H9 (cell line): Measurements from ENCODE around the gene CDYL. TPM values are rescaled to one million over a fixed set of nuclear protein-coding genes. Genes with fewer than 3 reads are reported as not detected.

ENCODE experiments used
- DNase-seq: peaks from one replicate; pipeline ENCODE4 v3.0.0-alpha.2; 2017
- H2AFZ ChIP-seq: one replicate; pipeline ENCODE4 v1.6.1; 2013; ENCODE audit warnings: mild to moderate bottlenecking, low read length, control low read depth, moderate library complexity
- H2AK5ac ChIP-seq: 2 replicates; pipeline ENCODE4 v1.6.1; 2013; ENCODE audit warnings: low read length, control low read depth, mixed read lengths; ENCODE audit not compliant: insufficient read length
- H2BK120ac ChIP-seq: one replicate; pipeline ENCODE4 v1.6.1; 2013; ENCODE audit warnings: low read depth, mild to moderate bottlenecking, low read length, control low read depth, inconsistent platforms; ENCODE audit not compliant: poor library complexity, severe bottlenecking
- H2BK12ac ChIP-seq: 2 replicates; pipeline ENCODE4 v1.6.1; 2013; ENCODE audit warnings: low read length, control low read depth, mixed read lengths, low read depth; ENCODE audit not compliant: insufficient read length
- H2BK15ac ChIP-seq: 2 replicates; pipeline ENCODE4 v1.6.1; 2013; ENCODE audit warnings: low read depth, low read length, control low read depth
- H2BK20ac ChIP-seq: one replicate; pipeline ENCODE4 v1.6.1; 2013; ENCODE audit warnings: low read depth, mild to moderate bottlenecking, low read length, control low read depth, inconsistent platforms; ENCODE audit not compliant: poor library complexity, severe bottlenecking
- H2BK5ac ChIP-seq: 2 replicates; pipeline ENCODE4 v1.6.1; 2013; ENCODE audit warnings: low read length, control low read depth, mixed read lengths; ENCODE audit not compliant: insufficient read length
- H3K14ac ChIP-seq: 2 replicates; pipeline ENCODE4 v1.6.1; 2013; ENCODE audit warnings: low read length, control low read depth; ENCODE audit not compliant: insufficient read depth
- H3K18ac ChIP-seq: 2 replicates; pipeline ENCODE4 v1.6.1; 2013; ENCODE audit warnings: low read depth, mild to moderate bottlenecking, mixed read lengths, low read length, control low read depth; ENCODE audit not compliant: insufficient read length
- H3K23ac ChIP-seq: 2 replicates; pipeline ENCODE4 v1.6.1; 2013; ENCODE audit warnings: low read length, control low read depth, mixed read lengths, low read depth; ENCODE audit not compliant: insufficient read length
- H3K23me2 ChIP-seq: 2 replicates; pipeline ENCODE4 v1.6.1; 2013; ENCODE audit warnings: low read depth, mild to moderate bottlenecking, mixed read lengths, low read length, control low read depth; ENCODE audit not compliant: insufficient read length, poor library complexity, severe bottlenecking
- H3K27ac ChIP-seq: 2 replicates; pipeline ENCODE4 v1.5.1; 2013; ENCODE audit warnings: low read length, control low read depth, mixed read lengths, low read depth; ENCODE audit not compliant: insufficient read length
- H3K27me3 ChIP-seq: 2 replicates; pipeline ENCODE4 v1.6.1; 2013; ENCODE audit warnings: low read length, control low read depth, inconsistent platforms; ENCODE audit not compliant: insufficient read depth
- H3K4ac ChIP-seq: 2 replicates; pipeline ENCODE4 v1.6.1; 2013; ENCODE audit warnings: low read depth, mild to moderate bottlenecking, control low read depth, inconsistent platforms, low read length, moderate library complexity
- H3K4me1 ChIP-seq: 2 replicates; pipeline ENCODE4 v1.6.1; 2013; ENCODE audit warnings: low read length, control low read depth, inconsistent platforms; ENCODE audit not compliant: insufficient read depth
- H3K4me2 ChIP-seq: 2 replicates; pipeline ENCODE4 v1.6.1; 2013; ENCODE audit warnings: low read length, control low read depth, mixed read lengths; ENCODE audit not compliant: insufficient read length, insufficient read depth
- H3K56ac ChIP-seq: 2 replicates; pipeline ENCODE4 v1.6.1; 2013; ENCODE audit warnings: low read depth, mild to moderate bottlenecking, mixed read lengths, low read length, control low read depth; ENCODE audit not compliant: insufficient read length
- H3K79me1 ChIP-seq: 2 replicates; pipeline ENCODE4 v1.6.1; 2013; ENCODE audit warnings: low read depth, mild to moderate bottlenecking, moderate library complexity, low read length, control low read depth, inconsistent platforms; ENCODE audit not compliant: insufficient read depth, poor library complexity, severe bottlenecking
- H3K79me2 ChIP-seq: 2 replicates; pipeline ENCODE4 v1.6.1; 2013; ENCODE audit warnings: low read length, control low read depth, inconsistent platforms; ENCODE audit not compliant: insufficient read depth
- H3K9ac ChIP-seq: 2 replicates; pipeline ENCODE4 v1.6.1; 2013; ENCODE audit warnings: low read length, control low read depth, mixed read lengths; ENCODE audit not compliant: insufficient read length; ENCODE audit errors: extremely low read depth
- H3K9me3 ChIP-seq: one replicate; pipeline ENCODE4 v1.6.1; 2013; ENCODE audit warnings: low read depth, low read length, inconsistent platforms; ENCODE audit not compliant: control insufficient read depth
- H3T11ph ChIP-seq: one replicate; pipeline ENCODE4 v1.6.1; 2013; ENCODE audit warnings: mild to moderate bottlenecking, low read length, control low read depth, inconsistent platforms
- H4K20me1 ChIP-seq: one replicate; pipeline ENCODE4 v1.6.1; 2013; ENCODE audit not compliant: control insufficient read depth, insufficient read length, insufficient read depth
- H4K5ac ChIP-seq: 2 replicates; pipeline ENCODE4 v1.6.1; 2013; ENCODE audit warnings: low read depth, mild to moderate bottlenecking, mixed read lengths, low read length, control low read depth; ENCODE audit not compliant: insufficient read length
- H4K8ac ChIP-seq: replicated peaks from 2 replicates; pipeline ENCODE4 v1.6.1; 2013; ENCODE audit warnings: low read length, control low read depth, mixed read lengths, low read depth; ENCODE audit not compliant: insufficient read length
- H4K91ac ChIP-seq: 2 replicates; pipeline ENCODE4 v1.6.1; 2013; ENCODE audit warnings: low read depth, mild to moderate bottlenecking, moderate library complexity, mixed read lengths, low read length, control low read depth; ENCODE audit not compliant: insufficient read length
- H3K27ac Mint-ChIP-seq, 3 experiments: 2 replicates in 2 of 3; 3 replicates in 1 of 3; pipeline ENCODE4 v1.8.0; 2020 to 2021; ENCODE audit warnings: mixed read lengths in 3 of 3, mild to moderate bottlenecking in 1 of 3, moderate library complexity in 1 of 3
- H3K27me3 Mint-ChIP-seq: 2 replicates; pipeline ENCODE4 v1.8.0; 2021; ENCODE audit warnings: low read depth, mild to moderate bottlenecking, moderate library complexity, mixed read lengths
- H3K36me3 Mint-ChIP-seq, 3 experiments: 2 replicates in 2 of 3; 3 replicates in 1 of 3; pipeline ENCODE4 v1.8.0; 2020 to 2021; ENCODE audit warnings: low read depth in 3 of 3, mixed read lengths in 3 of 3; ENCODE audit not compliant: insufficient read depth in 1 of 3
- H3K4me1 Mint-ChIP-seq, 2 experiments: 2 replicates each; pipeline ENCODE4 v1.8.0; 2020; ENCODE audit warnings: mixed read lengths in 2 of 2
- H3K4me3 Mint-ChIP-seq, 2 experiments: 2 replicates in 1 of 2; 3 replicates in 1 of 2; pipeline ENCODE4 v1.8.0; 2020 to 2021; ENCODE audit warnings: mild to moderate bottlenecking in 2 of 2, mixed read lengths in 2 of 2, moderate library complexity in 1 of 2
- H3K9me3 Mint-ChIP-seq, 2 experiments: 2 replicates in 1 of 2; 3 replicates in 1 of 2; pipeline ENCODE4 v1.8.0; 2020; ENCODE audit warnings: mild to moderate bottlenecking in 2 of 2, mixed read lengths in 2 of 2, moderate library complexity in 1 of 2
- WGBS: extraction: QIAGEN DNeasy Blood & Tissue Kit; methylation state at CpG from one replicate; pipeline ENCODE4 v1.1.7; 2013; ENCODE audit warnings: missing lambda C conversion rate, low lambda C conversion rate, mixed read lengths; ENCODE audit not compliant: insufficient read length; ENCODE audit errors: extremely low coverage; 5-methylcytosine and 5-hydroxymethylcytosine counted together
- total RNA-seq: library from RNA; stranded (reverse); gene quantifications from 2 replicates; pipeline ENCODE4 v1.2.1, GENCODE V29; 2021
- TF ChIP-seq, protein P1 (sequence below): fragments of 200-600 bp; sonication (generic); conservative IDR thresholded peaks from 3 replicates; pipeline ENCODE4 v1.8.0; 2021; ENCODE audit warnings: antibody characterized with exemption, mild to moderate bottlenecking

CDYL gene
- total RNA-seq, 1 experiment from 2014 or later: 95.0 TPM

- Histone ChIP-seq H2AFZ (no peak overlapping the region), H3K9ac (no peak overlapping the region), H4K91ac (no peak overlapping the region), H4K8ac (no peak overlapping the region), H3K23ac (no peak overlapping the region), H3K79me2 (peaks cover 44% of the 10 kb centered on the region; the same call in 1 of the 2 replicates), H3K79me1 (no peaks in the 10 kb centered on the region), H2AK5ac (no peak overlapping the region), H3K4me2 (peak overlapping the region; percentile 88), H2BK5ac (no peak overlapping the region), H4K5ac (no peak overlapping the region), H3K18ac (no peak overlapping the region), H3K23me2 (peaks cover 18% of the 10 kb centered on the region), H3K56ac (no peak overlapping the region), H2BK20ac (no peak overlapping the region), H4K20me1 (no peaks in the 10 kb centered on the region), H3K4ac (no peak overlapping the region), H2BK120ac (no peak overlapping the region), H3K27me3 (peaks cover 22% of the 10 kb centered on the region; the same call in 1 of the 2 replicates), H2BK15ac (no peak overlapping the region), H3T11ph (no peak overlapping the region), H3K27ac (no peak overlapping the region), H2BK12ac (no peak overlapping the region), H3K14ac (no peak overlapping the region; the same call in 1 of the 2 replicates), H3K4me1 (peaks cover 6% of the 10 kb centered on the region), H3K9me3 (no peaks in the 10 kb centered on the region)
- Mint-ChIP-seq H3K36me3 (peaks cover 7 to 13% (median 12%) of the 10 kb centered on the region in 3 experiments; a peak in 6 of 7 replicates), H3K27ac (0 out of 7 replicates have a peak overlapping the region, but pooled peaks of 1 of the 3 experiments have one; percentile 24), H3K4me3 (peak overlapping the region; percentile 65 to 87), H3K27me3 (peaks cover 46% of the 10 kb centered on the region), H3K4me1 (peaks cover 45 to 57% of the 10 kb centered on the region in 2 experiments), H3K9me3 (peaks cover 12 to 13% of the 10 kb centered on the region in 2 experiments)
- WGBS: no CpG with 5 or more reads among the region's 107 CpGs
- TF ChIP-seq, protein P1, sequence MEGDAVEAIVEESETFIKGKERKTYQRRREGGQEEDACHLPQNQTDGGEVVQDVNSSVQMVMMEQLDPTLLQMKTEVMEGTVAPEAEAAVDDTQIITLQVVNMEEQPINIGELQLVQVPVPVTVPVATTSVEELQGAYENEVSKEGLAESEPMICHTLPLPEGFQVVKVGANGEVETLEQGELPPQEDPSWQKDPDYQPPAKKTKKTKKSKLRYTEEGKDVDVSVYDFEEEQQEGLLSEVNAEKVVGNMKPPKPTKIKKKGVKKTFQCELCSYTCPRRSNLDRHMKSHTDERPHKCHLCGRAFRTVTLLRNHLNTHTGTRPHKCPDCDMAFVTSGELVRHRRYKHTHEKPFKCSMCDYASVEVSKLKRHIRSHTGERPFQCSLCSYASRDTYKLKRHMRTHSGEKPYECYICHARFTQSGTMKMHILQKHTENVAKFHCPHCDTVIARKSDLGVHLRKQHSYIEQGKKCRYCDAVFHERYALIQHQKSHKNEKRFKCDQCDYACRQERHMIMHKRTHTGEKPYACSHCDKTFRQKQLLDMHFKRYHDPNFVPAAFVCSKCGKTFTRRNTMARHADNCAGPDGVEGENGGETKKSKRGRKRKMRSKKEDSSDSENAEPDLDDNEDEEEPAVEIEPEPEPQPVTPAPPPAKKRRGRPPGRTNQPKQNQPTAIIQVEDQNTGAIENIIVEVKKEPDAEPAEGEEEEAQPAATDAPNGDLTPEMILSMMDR: no peak
- peak; percentile 44 for DNase-seq
Measured at GRCh38 chr6:4776493-4777393, 539 bp downstream of the CDYL start.
